Measurements from ENCODE around the gene ATG2A. TPM values are rescaled to one million over a fixed set of nuclear protein-coding genes. Genes with fewer than 3 reads are reported as not detected.

The ATG2A gene
- total and polyA plus RNA-seq, 10 of the 15 experiments (the other 5 are each of a cell fraction or from before 2014, with no cell fraction given), result 0.08 to 19.0 (median 4.6) TPM

- TF ChIP-seq ZNF207 (IDR thresholded peaks at IDR 0.05; ENCODE audit: borderline replicate concordance) (no peak), BCL11A (IDR thresholded peaks at IDR 0.05; ENCODE audit: low read depth, low read length) (peak; percentile 57; the same call in 1 of the 2 replicates), STAT1 (conservative IDR thresholded peaks at IDR 0.05) (no peak), ZNF592 (IDR thresholded peaks at IDR 0.05) (no peak), RELB (IDR thresholded peaks at IDR 0.05; ENCODE audit: low read depth) (peak; percentile 27; the same call in 1 of the 2 replicates), MEF2B (IDR thresholded peaks at IDR 0.05; ENCODE audit: partially characterized antibody, poor library complexity, severe bottlenecking) (peak; percentile 87), CREB1 (IDR thresholded peaks at IDR 0.05; ENCODE audit: low read depth) (no peak), RB1 (IDR thresholded peaks at IDR 0.05; ENCODE audit: borderline replicate concordance) (no peak), FOXM1 (IDR thresholded peaks at IDR 0.05; ENCODE audit: low read depth, low read length) (no peak), SMARCA5 (IDR thresholded peaks at IDR 0.05) (no peak), BMI1 (IDR thresholded peaks at IDR 0.05; ENCODE audit: borderline replicate concordance) (no peak), JUND (IDR thresholded peaks at IDR 0.05; ENCODE audit: low read depth, low read length) (no peak), TCF12 (IDR thresholded peaks at IDR 0.05; ENCODE audit: low read depth, low read length) (peak; percentile 76), ZBTB40 (IDR thresholded peaks at IDR 0.05; ENCODE audit: borderline replicate concordance) (no peak), USF2 (IDR thresholded peaks at IDR 0.05; ENCODE audit: borderline replicate concordance, low read depth, low read length) (no peak), IKZF1 (conservative IDR thresholded peaks at IDR 0.05) (peak; percentile 85), NFIC (IDR thresholded peaks at IDR 0.05; ENCODE audit: low read depth, low read length) (no peak), NR2F1 (conservative IDR thresholded peaks at IDR 0.05) (peak; percentile 34; the same call in 1 of the 2 replicates)
Observed at GRCh38 chr11:64856382-64857227, 60.4 kb downstream of the ATG2A start (continued).
